Measurements from ENCODE around the gene RHBDD1. TPM values are rescaled to one million over a fixed set of nuclear protein-coding genes. Genes with fewer than 3 reads are reported as not detected.

RHBDD1 gene
- total RNA-seq, 4 donors from 2014 or later, result 7.8 to 28.9 (median 18.0) TPM

- WGBS, 2 donors, result 51 to 58% methylated on average over 3 of the region's 3 CpGs
- intact Hi-C loops (cut with DNase I; ENCODE audit: low total_unique reads), result no loop called here
- TF ChIP-seq, protein P1, sequence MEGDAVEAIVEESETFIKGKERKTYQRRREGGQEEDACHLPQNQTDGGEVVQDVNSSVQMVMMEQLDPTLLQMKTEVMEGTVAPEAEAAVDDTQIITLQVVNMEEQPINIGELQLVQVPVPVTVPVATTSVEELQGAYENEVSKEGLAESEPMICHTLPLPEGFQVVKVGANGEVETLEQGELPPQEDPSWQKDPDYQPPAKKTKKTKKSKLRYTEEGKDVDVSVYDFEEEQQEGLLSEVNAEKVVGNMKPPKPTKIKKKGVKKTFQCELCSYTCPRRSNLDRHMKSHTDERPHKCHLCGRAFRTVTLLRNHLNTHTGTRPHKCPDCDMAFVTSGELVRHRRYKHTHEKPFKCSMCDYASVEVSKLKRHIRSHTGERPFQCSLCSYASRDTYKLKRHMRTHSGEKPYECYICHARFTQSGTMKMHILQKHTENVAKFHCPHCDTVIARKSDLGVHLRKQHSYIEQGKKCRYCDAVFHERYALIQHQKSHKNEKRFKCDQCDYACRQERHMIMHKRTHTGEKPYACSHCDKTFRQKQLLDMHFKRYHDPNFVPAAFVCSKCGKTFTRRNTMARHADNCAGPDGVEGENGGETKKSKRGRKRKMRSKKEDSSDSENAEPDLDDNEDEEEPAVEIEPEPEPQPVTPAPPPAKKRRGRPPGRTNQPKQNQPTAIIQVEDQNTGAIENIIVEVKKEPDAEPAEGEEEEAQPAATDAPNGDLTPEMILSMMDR (IDR thresholded peaks at IDR 0.05), result no peak
- no peak for TF ChIP-seq POLR2A (IDR thresholded peaks at IDR 0.05)
- DNase-seq (ENCODE audit: low spot score in 2 of 2), result no peak
- H3K4me3 ChIP-seq (ENCODE audit: low read depth, poor library complexity, severe bottlenecking), result no peak overlapping the region
Measured at GRCh38 chr2:227010433-227010832, 174.6 kb downstream of the RHBDD1 start.

DNA sequence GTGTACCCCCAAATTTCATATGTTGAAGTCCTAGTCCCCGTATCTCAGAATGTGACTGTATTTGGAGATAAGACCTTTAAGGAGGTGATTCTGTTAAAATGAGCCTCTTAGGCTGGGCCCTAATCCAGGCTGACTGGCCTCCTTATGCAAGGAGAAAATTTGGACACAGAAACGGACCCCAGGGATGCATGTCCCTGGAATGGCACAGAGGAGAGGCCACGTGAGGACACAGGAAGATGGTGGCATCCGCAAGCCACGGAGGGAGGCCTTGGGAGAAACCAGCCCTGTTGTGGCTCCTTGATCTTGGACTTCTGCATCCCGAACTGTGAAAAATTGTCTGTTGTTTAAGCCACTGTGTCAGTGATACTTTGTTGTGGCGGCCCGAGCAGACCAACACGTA, 177.5 kb downstream of the RHBDD1 start:
- WGBS, 2 donors, result 88 to 90% methylated on average over 9 of the region's 9 CpGs
- intact Hi-C loops (cut with DNase I; ENCODE audit: low total_unique reads), result no loop called here
- H3K4me3 ChIP-seq (ENCODE audit: low read depth, poor library complexity, severe bottlenecking), result no peak overlapping the region
- peak in 1 of 2 donors; percentile 67 for DNase-seq (ENCODE audit: low spot score in 2 of 2)
- TF ChIP-seq POLR2A (IDR thresholded peaks at IDR 0.05), result no peak
- TF ChIP-seq, protein P1 (IDR thresholded peaks at IDR 0.05), result no peak

- TF ChIP-seq POLR2A (IDR thresholded peaks at IDR 0.05), result no peak
- TF ChIP-seq, protein P1 (IDR thresholded peaks at IDR 0.05), result no peak
- 81 to 87% methylated on average over 8 of the region's 8 CpGs for WGBS, 2 donors
- intact Hi-C loops (cut with DNase I; ENCODE audit: low total_unique reads), result no loop called here
Measured at GRCh38 chr2:227013881-227014280, 178.0 kb downstream of the RHBDD1 start.

GRCh38 chr2:227016894-227017293, 181.0 kb downstream of the RHBDD1 start:
- DNase-seq (ENCODE audit: low spot score in 2 of 2), result no peak
- intact Hi-C loops (cut with DNase I; ENCODE audit: low total_unique reads), result no loop called here
- TF ChIP-seq POLR2A (IDR thresholded peaks at IDR 0.05), result no peak
- TF ChIP-seq, protein P1 (IDR thresholded peaks at IDR 0.05), result no peak
- 58 to 77% methylated on average over 4 of the region's 4 CpGs for WGBS, 2 donors
- H3K4me3 ChIP-seq (ENCODE audit: low read depth, poor library complexity, severe bottlenecking), result no peak overlapping the region

More at GRCh38 chr2:227013881-227014280, 178.0 kb downstream of the RHBDD1 start:
- peak in 1 of 2 donors; percentile 76 for DNase-seq (ENCODE audit: low spot score in 2 of 2)
- no peak overlapping the region for H3K4me3 ChIP-seq (ENCODE audit: low read depth, poor library complexity, severe bottlenecking)

- intact Hi-C loops (cut with DNase I; ENCODE audit: low total_unique reads), result no loop called here
- TF ChIP-seq POLR2A (IDR thresholded peaks at IDR 0.05), result no peak
- TF ChIP-seq, protein P1 (IDR thresholded peaks at IDR 0.05), result no peak
- WGBS, 2 donors, result 67 to 68% methylated on average over 2 of the region's 2 CpGs
- peak in 1 of 2 donors; percentile 40 for DNase-seq (ENCODE audit: low spot score in 2 of 2)
- H3K4me3 ChIP-seq (ENCODE audit: low read depth, poor library complexity, severe bottlenecking), result no peak overlapping the region
Measured at GRCh38 chr2:227020416-227020815, 184.6 kb downstream of the RHBDD1 start.

DNA sequence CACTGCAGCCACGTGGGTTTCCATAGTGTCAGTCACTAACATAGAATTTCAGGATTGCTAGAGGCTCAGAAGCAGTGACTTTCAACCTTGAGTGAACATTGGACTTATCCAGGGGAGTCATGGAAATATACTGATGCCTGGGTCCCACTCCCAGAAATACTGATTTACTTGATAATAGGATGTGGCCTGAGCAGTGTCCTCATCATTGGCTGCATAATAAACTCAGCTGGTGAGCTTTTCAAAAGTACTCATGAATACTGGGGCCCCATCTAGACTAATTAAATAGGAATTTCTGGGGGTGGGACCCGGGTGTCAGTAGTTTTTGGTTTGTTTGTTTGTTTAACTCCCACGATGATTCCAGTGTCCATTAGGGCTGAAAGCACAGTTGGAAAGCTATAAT, 186.8 kb downstream of the RHBDD1 start:
- intact Hi-C loops (cut with DNase I; ENCODE audit: low total_unique reads), result no loop called here
- no peak for DNase-seq (ENCODE audit: low spot score in 2 of 2)
- TF ChIP-seq, protein P1 (IDR thresholded peaks at IDR 0.05), result no peak
- no peak for TF ChIP-seq POLR2A (IDR thresholded peaks at IDR 0.05)
- WGBS, 2 donors, result 69 to 78% methylated on average over 3 of the region's 3 CpGs
- no peak overlapping the region for H3K4me3 ChIP-seq (ENCODE audit: low read depth, poor library complexity, severe bottlenecking)

Measured in lower leg skin (tissue), 4 donors.